IgD-negative memory B cell (primary cell): ENCODE results near the gene SLC39A8. TPM values are rescaled to one million over a fixed set of nuclear protein-coding genes. Genes with fewer than 3 reads are reported as not detected.

Source experiments
- H3K27ac Mint-ChIP-seq, 3 donors: one replicate each; pipeline ENCODE4 v1.8.0; 2020 to 2022; ENCODE audit warnings: mild to moderate bottlenecking in 3 of 3, mixed read lengths in 3 of 3, moderate library complexity in 1 of 3
- H3K27me3 Mint-ChIP-seq: one replicate; pipeline ENCODE4 v1.8.0; 2021; ENCODE audit warnings: mixed read lengths
- H3K36me3 Mint-ChIP-seq: one replicate; pipeline ENCODE4 v1.8.0; 2020; ENCODE audit warnings: mild to moderate bottlenecking, mixed read lengths
- H3K4me1 Mint-ChIP-seq, 3 donors: one replicate each; pipeline ENCODE4 v1.8.0; 2020 to 2022; ENCODE audit warnings: mixed read lengths in 3 of 3, mild to moderate bottlenecking in 1 of 3
- H3K4me3 Mint-ChIP-seq, 4 donors: one replicate each; pipeline ENCODE4 v1.8.0; 2020 to 2022; ENCODE audit warnings: mild to moderate bottlenecking in 4 of 4, mixed read lengths in 4 of 4, moderate library complexity in 3 of 4
- H3K9me3 Mint-ChIP-seq, 3 donors: one replicate each; pipeline ENCODE4 v1.8.0; 2020 to 2021; ENCODE audit warnings: mixed read lengths in 3 of 3, mild to moderate bottlenecking in 1 of 3
- polyA plus RNA-seq: library from polyadenylated mRNA; unstranded; fragments of 300-500 nt; fragmentation: Illumina TruSeq; gene quantifications from one replicate; pipeline ENCODE4 v1.2.3, GENCODE V29; 2021

The SLC39A8 gene
- polyA plus RNA-seq, 1 donor from 2014 or later = 4.3 TPM

DNA sequence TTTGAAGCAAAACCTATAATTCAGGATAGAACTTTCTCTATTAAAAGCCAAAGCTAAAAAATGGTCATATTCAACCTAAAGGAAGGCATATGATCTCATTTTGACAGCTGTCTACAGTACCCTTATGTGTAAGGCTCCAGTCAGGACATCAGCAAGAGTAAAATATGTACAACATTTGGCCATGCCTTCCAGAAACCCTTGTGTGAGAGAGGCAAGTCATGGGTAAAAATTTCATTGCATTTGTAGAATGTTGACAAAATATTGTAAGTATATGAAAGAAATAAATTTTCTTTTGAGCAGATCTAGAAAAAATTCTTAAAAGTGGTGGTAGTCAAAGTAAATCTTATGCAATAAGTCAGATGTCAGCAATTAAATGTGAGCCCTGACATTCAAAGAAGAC is 132.3 kb downstream of the SLC39A8 start:
- Mint-ChIP-seq H3K4me1 (no peaks in the 10 kb centered on the region), H3K27ac (no peak overlapping the region), H3K4me3 (no peak overlapping the region), H3K27me3 (peaks cover 9% of the 10 kb centered on the region), H3K9me3 (peaks cover 0 to 2% (median 0%) of the 10 kb centered on the region in 3 donors), H3K36me3 (no peaks in the 10 kb centered on the region)

Other genes starting within 250 kb of the SLC39A8 start
- gene NFKB1, start 155.9 kb upstream of the SLC39A8 start, polyA plus RNA-seq = 10.4 TPM